ENCODE data around the gene OLFML1. TPM values are rescaled to one million over a fixed set of nuclear protein-coding genes. Genes with fewer than 3 reads are reported as not detected.
"Not testable (repeated sequence)": the region's sequence is repeated elsewhere in the genome, so short reads cannot be mapped to it uniquely, and the experiment has no call there.

The OLFML1 gene
- total RNA-seq, 1 donor from 2014 or later = not detected

- Mint-ChIP-seq H3K4me3 (peak overlapping the region; percentile 92), H3K27me3 (no peaks in the 10 kb centered on the region), H3K36me3 (ENCODE audit: low read depth) (peaks cover 9% of the 10 kb centered on the region), H3K27ac (peak overlapping the region; percentile 79), H3K9me3 (peaks cover 4% of the 10 kb centered on the region), H3K4me1 (peaks cover 47% of the 10 kb centered on the region)
- DNase-seq = no peak
- POLR2A ChIA-PET = interaction anchor here (0.6 to 5.4 kb wide), 18 partner anchors 8 to 159 kb away, joined by 3 to 91 read pairs (median 6); partner anchors contain the start of gene CYB5R2
- no peak for TF ChIP-seq CTCF (IDR thresholded peaks at IDR 0.05)
- ATAC-seq (ENCODE audit: low read depth) = peak; percentile 9
- CTCF ChIA-PET = interaction anchor here (0.7 to 3.8 kb wide), 9 partner anchors 7 to 181 kb away, joined by 3 to 23 read pairs (median 7); no protein-coding TSS in a partner anchor
- intact Hi-C loops (cut with micrococcal nuclease) = loop anchor here (5.0 to 10.0 kb wide), 7 partner anchors 93 to 1889 kb away; partner anchors contain the start of genes EIF3F, OR2D3, TAF10 and TRIM3
Measured at GRCh38 chr11:7514099-7514591, 28.8 kb downstream of the OLFML1 start.

GRCh38 chr11:7515447-7515886 lies 30.2 kb downstream of the OLFML1 start:
- H3K27ac Mint-ChIP-seq = peak overlapping the region; percentile 74
- ChIA-PET CTCF (interaction anchor here (0.9 to 3.8 kb wide), 3 partner anchors 80 to 171 kb away, joined by 3 to 23 read pairs (median 4); no protein-coding TSS in a partner anchor), POLR2A (interaction anchor here (0.6 to 5.4 kb wide), 7 partner anchors 14 to 150 kb away, joined by 3 to 91 read pairs (median 3); no protein-coding TSS in a partner anchor)
- peaks cover 4% of the 10 kb centered on the region for H3K9me3 Mint-ChIP-seq
- H3K27me3 Mint-ChIP-seq = no peaks in the 10 kb centered on the region
- intact Hi-C loops (cut with micrococcal nuclease) = loop anchor here (10.0 kb wide), 3 partner anchors 591 to 1891 kb away; partner anchors contain the start of genes OR2D3, TRIM34 and ZNF215
- TF ChIP-seq CTCF (IDR thresholded peaks at IDR 0.05) = no peak
- H3K4me3 Mint-ChIP-seq = peak overlapping the region; percentile 92
- DNase-seq (no peak), ATAC-seq (ENCODE audit: low read depth) (no peak)
- peaks cover 36% of the 10 kb centered on the region for H3K4me1 Mint-ChIP-seq
- H3K36me3 Mint-ChIP-seq (ENCODE audit: low read depth) = peaks cover 9% of the 10 kb centered on the region

- ATAC-seq (ENCODE audit: low read depth) (no peak), DNase-seq (no peak)
- Mint-ChIP-seq H3K36me3 (ENCODE audit: low read depth) (peaks cover 9% of the 10 kb centered on the region), H3K27ac (peak overlapping the region; percentile 74), H3K4me1 (peaks cover 25% of the 10 kb centered on the region), H3K4me3 (peak overlapping the region; percentile 92), H3K9me3 (peaks cover 4% of the 10 kb centered on the region), H3K27me3 (no peaks in the 10 kb centered on the region)
- no peak for TF ChIP-seq CTCF (IDR thresholded peaks at IDR 0.05)
- intact Hi-C loops (cut with micrococcal nuclease) = loop anchor here (10.0 kb wide), 3 partner anchors 592 to 1892 kb away; partner anchors contain the start of genes OR2D3, TRIM34 and ZNF215
- ChIA-PET POLR2A (interaction anchor here (1.0 to 1.1 kb wide), 3 partner anchors 13 to 74 kb away, joined by 3 read pairs; no protein-coding TSS in a partner anchor), CTCF (no interaction called here)
Measured at GRCh38 chr11:7516475-7516874, 31.2 kb downstream of the OLFML1 start.

- H3K4me3 Mint-ChIP-seq; ATAC-seq (ENCODE audit: low read depth); H3K9me3 Mint-ChIP-seq; H3K36me3 Mint-ChIP-seq (ENCODE audit: low read depth); CTCF ChIA-PET; DNase-seq; H3K27me3 Mint-ChIP-seq: not testable (repeated sequence)
- Mint-ChIP-seq H3K27ac (peak overlapping the region; percentile 74), H3K4me1 (peaks cover 13% of the 10 kb centered on the region)
- intact Hi-C loops (cut with micrococcal nuclease) = loop anchor here (10.0 kb wide), 3 partner anchors 593 to 1893 kb away; partner anchors contain the start of genes OR2D3, TRIM34 and ZNF215
- POLR2A ChIA-PET = interaction anchor here (0.9 kb wide), 1 partner anchor 156 kb away, joined by 5 read pairs; the partner anchor contains the start of gene CYB5R2
Measured at GRCh38 chr11:7517743-7518142, 32.4 kb downstream of the OLFML1 start.

- no peak for ATAC-seq (ENCODE audit: low read depth)
- Mint-ChIP-seq H3K27ac (no peak overlapping the region), H3K27me3 (no peaks in the 10 kb centered on the region), H3K4me1 (peaks cover 6% of the 10 kb centered on the region), H3K4me3 (peak overlapping the region; percentile 49), H3K9me3 (peaks cover 4% of the 10 kb centered on the region), H3K36me3 (ENCODE audit: low read depth) (peaks cover 9% of the 10 kb centered on the region)
- TF ChIP-seq CTCF (IDR thresholded peaks at IDR 0.05) = no peak
- intact Hi-C loops (cut with micrococcal nuclease) = loop anchor here (10.0 kb wide), 3 partner anchors 594 to 1894 kb away; partner anchors contain the start of genes OR2D3, TRIM34 and ZNF215
- POLR2A ChIA-PET = interaction anchor here (0.9 to 2.6 kb wide), 3 partner anchors 11 to 155 kb away, joined by 3 to 15 read pairs (median 5); partner anchors contain the start of gene CYB5R2
- CTCF ChIA-PET = no interaction called here
- no peak for DNase-seq
Measured at GRCh38 chr11:7518811-7519562, 33.7 kb downstream of the OLFML1 start.
